GM12878 (cell line): ENCODE data around the gene DNAH5. TPM values are rescaled to one million over a fixed set of nuclear protein-coding genes. Genes with fewer than 3 reads are reported as not detected.

Experiments used
- ATAC-seq: fragments of 200-7000 bp; cut with Tn5 transposase; 3 replicates; pipeline ENCODE4 v1.9.1; 2020; ENCODE audit warnings: mild to moderate bottlenecking, moderate library complexity
- BruUV-seq: library from RNA; stranded (reverse); fragments of 400-500 nt; replicated peaks from 2 replicates; lab custom pipeline; 2021; lab: Mats Ljungman, UMichigan
- CTCF ChIA-PET: fragments of 300-600 bp; sonication (Branson Sonifier 250); formaldehyde crosslinking; extraction: SDS; loops from one replicate; lab custom pipeline; 2021; ENCODE audit warnings: inconsistent platforms; lab: Yijun Ruan, JAX
- POLR2A ChIA-PET: fragments of 350-600 bp; formaldehyde crosslinking; extraction: SDS; loops from one replicate; lab custom pipeline; 2021; ENCODE audit warnings: inconsistent platforms; lab: Charles Lee
- RAD21 ChIA-PET: fragments of 300-600 bp; sonication (Branson Sonifier 250); formaldehyde crosslinking; loops from one replicate; lab custom pipeline; 2023; ENCODE audit warnings: antibody characterized with exemption; ENCODE audit not compliant: unreplicated experiment; lab: Charles Lee
- SMC1A ChIA-PET: fragments of 300-600 bp; sonication (Branson Sonifier 250); formaldehyde crosslinking; loops from one replicate; lab custom pipeline; 2023; ENCODE audit not compliant: unreplicated experiment, uncharacterized antibody; lab: Charles Lee
- DNase-seq: peaks from one replicate; pipeline ENCODE4 v3.0.0-alpha.2; 2011; ENCODE audit warnings: low read depth, low spot score
- FAIRE-seq: peaks from 3 replicates; lab custom pipeline; 2011; peaks lifted over from hg19 to GRCh38; lab: Jason Lieb, UNC
- H2AFZ ChIP-seq: 2 replicates; pipeline ENCODE4 v1.6.0; 2011; ENCODE audit warnings: low read depth, low read length, control low read depth; ENCODE audit not compliant: control insufficient read depth
- H3K27ac ChIP-seq: 2 replicates; pipeline ENCODE4 v1.5.1; 2011; ENCODE audit warnings: control low read depth; ENCODE audit not compliant: control insufficient read depth, insufficient read depth
- H3K27me3 ChIP-seq, 2 experiments: replicated peaks in 1 of 2; 2 replicates each; pipeline versions ENCODE4 v1.6.0 to v1.6.1; 2011; ENCODE audit warnings: low read length in 1 of 2; ENCODE audit not compliant: control insufficient read depth in 2 of 2, insufficient read depth in 2 of 2
- H3K36me3 ChIP-seq, 2 experiments: 2 replicates each; pipeline ENCODE4 v1.5.1; 2011; ENCODE audit warnings: low read length in 1 of 2; ENCODE audit not compliant: control insufficient read depth in 2 of 2, insufficient read depth in 2 of 2
- H3K4me1 ChIP-seq: 2 replicates; pipeline ENCODE4 v1.6.1; 2011; ENCODE audit warnings: mild to moderate bottlenecking, low read length, moderate library complexity, mixed read lengths; ENCODE audit not compliant: control insufficient read depth, insufficient read depth
- H3K4me2 ChIP-seq: 2 replicates; pipeline ENCODE4 v1.6.0; 2011; ENCODE audit warnings: control low read depth; ENCODE audit not compliant: control insufficient read depth, insufficient read depth
- H3K4me3 ChIP-seq: fragments of 200-600 bp; sonication (generic); 2 replicates; pipeline ENCODE4 v1.5.1; 2016
- H3K79me2 ChIP-seq: 2 replicates; pipeline ENCODE4 v1.6.0; 2011; ENCODE audit warnings: low read length; ENCODE audit not compliant: control insufficient read depth, insufficient read depth
- H3K9ac ChIP-seq: 2 replicates; pipeline ENCODE4 v1.8.0; 2011; ENCODE audit warnings: low read length, control low read depth, mixed read lengths; ENCODE audit not compliant: control insufficient read depth, insufficient read depth
- H3K9me3 ChIP-seq: replicated peaks from 3 replicates; pipeline ENCODE4 v1.5.1; 2011; ENCODE audit warnings: mild to moderate bottlenecking, low read length; ENCODE audit not compliant: control insufficient read depth, insufficient read depth
- H4K20me1 ChIP-seq: 2 replicates; pipeline ENCODE4 v1.6.0; 2011; ENCODE audit not compliant: control insufficient read depth, insufficient read depth
- BACH1 ChIP-seq: fragments of 450-650 bp; IDR thresholded peaks from 2 replicates; pipeline ENCODE4 v1.6.1; 2017; ENCODE audit warnings: mild to moderate bottlenecking, borderline replicate concordance
- CBX3 ChIP-seq: fragments of 200-600 bp; sonication (generic); IDR thresholded peaks from 2 replicates; pipeline ENCODE4 v1.6.1; 2016; ENCODE audit warnings: low read depth, borderline replicate concordance
- CBX5 ChIP-seq: sonication (generic); IDR thresholded peaks from 2 replicates; pipeline ENCODE4 v1.6.1; 2016; ENCODE audit warnings: low read depth, moderate library complexity, mild to moderate bottlenecking, inconsistent platforms
- EP300 ChIP-seq, 2 experiments: fragments of 150-350 bp in 1 of 2; IDR thresholded peaks; 2 replicates each; pipeline ENCODE4 v1.6.1; 2011 to 2012; ENCODE audit warnings: low read depth in 2 of 2, low read length in 2 of 2, borderline replicate concordance in 1 of 2, improper control_type of control experiment in 1 of 2, inconsistent platforms in 1 of 2; ENCODE audit not compliant: control insufficient read depth in 1 of 2
- GATAD2B ChIP-seq: fragments of 450-650 bp; conservative IDR thresholded peaks from 2 replicates; pipeline ENCODE4 v1.6.1; 2017; ENCODE audit warnings: low read depth, mild to moderate bottlenecking, moderate library complexity
- IRF4 ChIP-seq: IDR thresholded peaks from 2 replicates; pipeline ENCODE4 v1.6.1; 2011; ENCODE audit warnings: low read depth, low read length
- LARP7 ChIP-seq: fragments of 450-650 bp; IDR thresholded peaks from 2 replicates; pipeline ENCODE4 v1.6.1; 2017; ENCODE audit warnings: mild to moderate bottlenecking
- NFXL1 ChIP-seq: fragments of 450-650 bp; IDR thresholded peaks from 2 replicates; pipeline ENCODE4 v1.6.1; 2017; ENCODE audit warnings: antibody characterized with exemption, mild to moderate bottlenecking, borderline replicate concordance
- PAX5 ChIP-seq: IDR thresholded peaks from 2 replicates; pipeline ENCODE4 v1.6.1; 2011; ENCODE audit warnings: low read depth, low read length, borderline replicate concordance
- REST ChIP-seq: IDR thresholded peaks from 2 replicates; pipeline ENCODE4 v1.6.1; 2012; ENCODE audit warnings: mild to moderate bottlenecking, low read depth, low read length
- RUNX3 ChIP-seq: IDR thresholded peaks from 2 replicates; pipeline ENCODE4 v1.6.1; 2012; ENCODE audit warnings: low read length, inconsistent platforms
- SMC3 ChIP-seq: IDR thresholded peaks from 2 replicates; pipeline ENCODE4 v1.6.1; 2011; ENCODE audit warnings: low read length, improper control_type of control experiment, borderline replicate concordance
- SREBF1 ChIP-seq: IDR thresholded peaks from 2 replicates; pipeline ENCODE4 v1.6.1; 2012; ENCODE audit warnings: mild to moderate bottlenecking, low read length
- SUZ12 ChIP-seq: fragments of 200-600 bp; sonication (generic); IDR thresholded peaks from one replicate; pipeline ENCODE4 v1.6.1; 2018; ENCODE audit warnings: antibody characterized with exemption, mild to moderate bottlenecking; ENCODE audit not compliant: unreplicated experiment
- WRNIP1 ChIP-seq: IDR thresholded peaks from 2 replicates; pipeline ENCODE4 v1.6.1; 2011; ENCODE audit warnings: low read depth, low read length, improper control_type of control experiment, borderline replicate concordance
- WGBS: methylation state at CpG from one replicate; pipeline ENCODE4 v1.1.6; 2016; ENCODE audit warnings: low lambda C conversion rate; ENCODE audit not compliant: insufficient replicate concordance, insufficient coverage; ENCODE audit errors: missing lambda C conversion rate; 5-methylcytosine and 5-hydroxymethylcytosine counted together
- in situ Hi-C: fragments of 300-500 bp; cut with MboI; formaldehyde crosslinking; loops from 9 replicates; pipeline ENCODE4 v1.14.3; 2018; ENCODE audit warnings: mixed read lengths
- intact Hi-C: fragments of 100-400 bp; cut with micrococcal nuclease; formaldehyde crosslinking; loops from one replicate; pipeline ENCODE4 v1.14.2; 2022; ENCODE audit not compliant: unreplicated experiment
- polyA plus RNA-seq, 11 experiments: library from polyadenylated mRNA; depleted of rRNA in 4 of 11; unstranded in 6 of 11; stranded (reverse) in 5 of 11; fragments of >200 nt; fragmentation: Nextera tagmentation in 4 of 11; fragmentation: Illumina TruSeq in 1 of 11; extraction: Ambion mirVana in 4 of 11; extraction: Trizol in 1 of 11; gene quantifications; 1 replicate in 1 of 11; 2 replicates in 10 of 11; pipeline versions ENCODE4 v1.2.1 to v1.2.3, GENCODE V29; 2011 to 2016; ENCODE audit warnings: inconsistent platforms in 2 of 11, missing spikeins in 2 of 11, low read depth in 1 of 11
- total RNA-seq, 4 experiments: library from RNA; depleted of rRNA in 3 of 4; stranded (reverse); fragments of >200 nt in 3 of 4; fragmentation: Illumina TruSeq in 1 of 4; extraction: Trizol in 1 of 4; gene quantifications; 2 replicates each; pipeline versions ENCODE4 v1.2.1 to v1.2.3, GENCODE V29; 2013 to 2021
- TF ChIP-seq, protein P1 (sequence below): fragments of 450-650 bp; formaldehyde crosslinking; IDR thresholded peaks from 2 replicates; pipeline ENCODE4 v1.4.0; 2020; ENCODE audit warnings: mild to moderate bottlenecking, moderate library complexity

DNAH5 gene
- total and polyA plus RNA-seq, 10 of the 15 experiments (the other 5 are each of a cell fraction or from before 2014, with no cell fraction given) = under 0.01 to 0.30 (median 0.07) TPM; not detected in 7

GRCh38 chr5:13919087-13919486 lies 25.4 kb downstream of the DNAH5 start:
- in situ Hi-C loops = no loop called here
- Histone ChIP-seq H3K36me3 (no peaks in the 10 kb centered on the region), H3K4me1 (no peaks in the 10 kb centered on the region), H3K27me3 (no peaks in the 10 kb centered on the region), H3K79me2 (no peaks in the 10 kb centered on the region), H2AFZ (no peak overlapping the region), H3K9me3 (no peaks in the 10 kb centered on the region), H3K4me3 (no peak overlapping the region), H3K4me2 (no peak overlapping the region), H3K9ac (no peak overlapping the region), H4K20me1 (no peaks in the 10 kb centered on the region), H3K27ac (no peak overlapping the region)
- ChIA-PET CTCF (no interaction called here), SMC1A (interaction anchor here (0.6 kb wide), 1 partner anchor 35 kb away, joined by 3 read pairs; no protein-coding TSS in a partner anchor), POLR2A (no interaction called here), RAD21 (no interaction called here)
- FAIRE-seq = no peak
- TF ChIP-seq SREBF1 (no peak), IRF4 (no peak), NFXL1 (no peak), SUZ12 (no peak), REST (no peak), LARP7 (no peak), BACH1 (no peak), SMC3 (no peak), WRNIP1 (no peak), GATAD2B (no peak), EP300 (IDR thresholded peaks at IDR 0.05; ENCODE audit: borderline replicate concordance in 1 of 2, control insufficient read depth in 1 of 2, low read depth in 2 of 2, low read length in 2 of 2) (no peak), CBX5 (no peak), CBX3 (no peak), PAX5 (no peak), RUNX3 (no peak)
- TF ChIP-seq, protein P1, sequence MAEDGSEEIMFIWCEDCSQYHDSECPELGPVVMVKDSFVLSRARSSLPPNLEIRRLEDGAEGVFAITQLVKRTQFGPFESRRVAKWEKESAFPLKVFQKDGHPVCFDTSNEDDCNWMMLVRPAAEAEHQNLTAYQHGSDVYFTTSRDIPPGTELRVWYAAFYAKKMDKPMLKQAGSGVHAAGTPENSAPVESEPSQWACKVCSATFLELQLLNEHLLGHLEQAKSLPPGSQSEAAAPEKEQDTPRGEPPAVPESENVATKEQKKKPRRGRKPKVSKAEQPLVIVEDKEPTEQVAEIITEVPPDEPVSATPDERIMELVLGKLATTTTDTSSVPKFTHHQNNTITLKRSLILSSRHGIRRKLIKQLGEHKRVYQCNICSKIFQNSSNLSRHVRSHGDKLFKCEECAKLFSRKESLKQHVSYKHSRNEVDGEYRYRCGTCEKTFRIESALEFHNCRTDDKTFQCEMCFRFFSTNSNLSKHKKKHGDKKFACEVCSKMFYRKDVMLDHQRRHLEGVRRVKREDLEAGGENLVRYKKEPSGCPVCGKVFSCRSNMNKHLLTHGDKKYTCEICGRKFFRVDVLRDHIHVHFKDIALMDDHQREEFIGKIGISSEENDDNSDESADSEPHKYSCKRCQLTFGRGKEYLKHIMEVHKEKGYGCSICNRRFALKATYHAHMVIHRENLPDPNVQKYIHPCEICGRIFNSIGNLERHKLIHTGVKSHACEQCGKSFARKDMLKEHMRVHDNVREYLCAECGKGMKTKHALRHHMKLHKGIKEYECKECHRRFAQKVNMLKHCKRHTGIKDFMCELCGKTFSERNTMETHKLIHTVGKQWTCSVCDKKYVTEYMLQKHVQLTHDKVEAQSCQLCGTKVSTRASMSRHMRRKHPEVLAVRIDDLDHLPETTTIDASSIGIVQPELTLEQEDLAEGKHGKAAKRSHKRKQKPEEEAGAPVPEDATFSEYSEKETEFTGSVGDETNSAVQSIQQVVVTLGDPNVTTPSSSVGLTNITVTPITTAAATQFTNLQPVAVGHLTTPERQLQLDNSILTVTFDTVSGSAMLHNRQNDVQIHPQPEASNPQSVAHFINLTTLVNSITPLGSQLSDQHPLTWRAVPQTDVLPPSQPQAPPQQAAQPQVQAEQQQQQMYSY (CRISPR knock-in tag) = no peak
- no peak for ATAC-seq
- DNase-seq = no peak
- 70% methylated on average over 15 of the region's 15 CpGs for WGBS
- BruUV-seq = no TSS peak
- intact Hi-C loops = no loop called here
